ENCODE results near the gene CLEC2L.

The CLEC2L gene

DNA sequence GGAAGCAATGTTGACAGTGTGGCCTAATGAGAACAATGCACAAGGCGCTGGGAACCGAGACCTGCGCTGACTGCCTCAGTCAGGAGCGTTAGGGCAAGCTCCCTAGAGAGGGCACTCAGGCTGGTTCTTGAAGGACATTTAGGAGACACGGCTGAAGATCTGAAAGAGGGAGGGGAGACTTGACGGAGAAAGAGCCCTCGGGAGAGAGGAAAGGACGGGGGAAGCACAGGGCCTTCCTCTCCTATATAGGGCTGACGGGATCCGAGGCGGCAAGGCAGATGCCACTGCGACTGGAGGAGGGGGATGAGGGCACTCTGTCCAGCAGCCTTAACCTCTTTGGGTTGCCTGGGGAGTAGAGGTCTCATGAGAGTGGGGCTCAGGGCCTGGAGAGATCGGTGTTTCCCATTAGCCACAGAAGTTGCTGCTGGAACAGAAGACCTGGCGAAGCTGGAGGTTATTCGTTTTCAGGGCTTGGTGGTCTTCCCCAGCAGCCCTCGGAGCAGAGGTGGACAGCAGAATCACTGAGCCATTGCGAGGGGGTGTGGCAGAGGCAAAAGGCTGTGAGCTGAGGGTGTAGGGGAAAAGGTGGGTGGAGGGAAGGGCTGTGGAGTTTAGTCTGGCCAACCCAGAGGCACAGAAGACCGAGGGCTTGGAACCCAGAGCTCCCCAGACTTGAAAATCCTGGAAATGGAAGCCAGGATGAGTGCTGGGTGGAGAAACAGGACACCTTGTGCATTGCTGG is 36.0 kb downstream of the CLEC2L start:
- no peaks in the 10 kb centered on the region for H3K9me3 ChIP-seq (ENCODE audit: insufficient read depth, low read length, severe bottlenecking)
- H3K27ac ChIP-seq (ENCODE audit: low read length): no peak overlapping the region
- no peak for DNase-seq
- H3K4me1 ChIP-seq (ENCODE audit: insufficient read depth, low read length): no peaks in the 10 kb centered on the region
- no peak overlapping the region for H3K4me2 ChIP-seq (ENCODE audit: insufficient read depth, low read length)
- H3K4me3 ChIP-seq (ENCODE audit: low read depth in 1 of 2, low read length in 2 of 2): no peak overlapping the region
- H3K79me2 ChIP-seq (ENCODE audit: insufficient read depth, low read length): no peaks in the 10 kb centered on the region
- H3K36me3 ChIP-seq (ENCODE audit: insufficient read depth, low read length): no peaks in the 10 kb centered on the region
- no peak overlapping the region for H3K9ac ChIP-seq (ENCODE audit: low read depth, low read length)
- no peak overlapping the region for H2AFZ ChIP-seq (ENCODE audit: low read depth, low read length)
- no peak for TF ChIP-seq CTCF (IDR thresholded peaks at IDR 0.05; ENCODE audit: borderline replicate concordance, extremely low read depth, low read length, poor library complexity, severe bottlenecking)
- TF ChIP-seq EZH2 (IDR thresholded peaks at IDR 0.05; ENCODE audit: borderline replicate concordance, low read depth, low read length, severe bottlenecking): no peak
- H3K27me3 ChIP-seq (ENCODE audit: insufficient read depth, low read length, poor library complexity): no peaks in the 10 kb centered on the region
- H4K20me1 ChIP-seq (ENCODE audit: insufficient read depth, low read length): no peaks in the 10 kb centered on the region
- ATAC-seq (ENCODE audit: insufficient read depth, low read depth): no peak

DNA sequence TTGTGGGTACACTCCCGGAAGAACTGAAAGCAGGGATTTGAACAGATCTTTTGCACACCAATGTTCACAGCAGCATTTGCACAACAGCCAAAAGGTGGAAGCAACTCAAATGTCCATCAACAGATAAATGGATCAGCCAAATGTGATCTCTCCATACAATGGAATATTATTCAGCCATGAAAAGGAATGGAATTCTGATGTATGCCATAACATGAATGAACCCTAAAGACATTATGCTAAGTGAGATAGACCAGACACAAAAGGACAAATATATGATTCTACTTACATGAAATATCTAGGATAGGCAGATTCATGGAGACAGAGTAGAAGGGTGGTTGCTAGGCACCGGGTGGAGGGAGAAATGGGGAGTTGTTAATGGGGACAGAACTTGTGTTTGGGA is 36.7 kb downstream of the CLEC2L start:
- Histone ChIP-seq H3K9ac (ENCODE audit: low read depth, low read length) (no peak overlapping the region), H3K4me2 (ENCODE audit: insufficient read depth, low read length) (no peak overlapping the region), H2AFZ (ENCODE audit: low read depth, low read length) (no peak overlapping the region), H3K9me3 (ENCODE audit: insufficient read depth, low read length, severe bottlenecking) (no peaks in the 10 kb centered on the region), H3K36me3 (ENCODE audit: insufficient read depth, low read length) (no peaks in the 10 kb centered on the region), H3K4me1 (ENCODE audit: insufficient read depth, low read length) (no peaks in the 10 kb centered on the region), H3K4me3 (ENCODE audit: low read depth in 1 of 2, low read length in 2 of 2) (no peak overlapping the region), H3K27me3 (ENCODE audit: insufficient read depth, low read length, poor library complexity) (no peaks in the 10 kb centered on the region), H3K27ac (ENCODE audit: low read length) (no peak overlapping the region), H3K79me2 (ENCODE audit: insufficient read depth, low read length) (no peaks in the 10 kb centered on the region), H4K20me1 (ENCODE audit: insufficient read depth, low read length) (no peaks in the 10 kb centered on the region)
- TF ChIP-seq EZH2 (IDR thresholded peaks at IDR 0.05; ENCODE audit: borderline replicate concordance, low read depth, low read length, severe bottlenecking) (no peak), CTCF (IDR thresholded peaks at IDR 0.05; ENCODE audit: borderline replicate concordance, extremely low read depth, low read length, poor library complexity, severe bottlenecking) (no peak)
- no peak for ATAC-seq (ENCODE audit: insufficient read depth, low read depth)
- DNase-seq: no peak

GRCh38 chr7:139560678-139561077 is 37.2 kb downstream of the CLEC2L start:
- no peak overlapping the region for H3K27ac ChIP-seq (ENCODE audit: low read length)
- no peak overlapping the region for H2AFZ ChIP-seq (ENCODE audit: low read depth, low read length)
- no peaks in the 10 kb centered on the region for H4K20me1 ChIP-seq (ENCODE audit: insufficient read depth, low read length)
- TF ChIP-seq EZH2 (IDR thresholded peaks at IDR 0.05; ENCODE audit: borderline replicate concordance, low read depth, low read length, severe bottlenecking) (no peak), CTCF (IDR thresholded peaks at IDR 0.05; ENCODE audit: borderline replicate concordance, extremely low read depth, low read length, poor library complexity, severe bottlenecking) (no peak)
- H3K4me1 ChIP-seq (ENCODE audit: insufficient read depth, low read length): no peaks in the 10 kb centered on the region
- no peaks in the 10 kb centered on the region for H3K36me3 ChIP-seq (ENCODE audit: insufficient read depth, low read length)
- no peak overlapping the region for H3K9ac ChIP-seq (ENCODE audit: low read depth, low read length)
- H3K4me2 ChIP-seq (ENCODE audit: insufficient read depth, low read length): no peak overlapping the region
- H3K4me3 ChIP-seq (ENCODE audit: low read depth in 1 of 2, low read length in 2 of 2): no peak overlapping the region
- ATAC-seq (ENCODE audit: insufficient read depth, low read depth) (no peak), DNase-seq (no peak)
- H3K79me2 ChIP-seq (ENCODE audit: insufficient read depth, low read length): no peaks in the 10 kb centered on the region
- no peaks in the 10 kb centered on the region for H3K9me3 ChIP-seq (ENCODE audit: insufficient read depth, low read length, severe bottlenecking)
- no peaks in the 10 kb centered on the region for H3K27me3 ChIP-seq (ENCODE audit: insufficient read depth, low read length, poor library complexity)

Measured in DND-41 (cell line).